BLaER1 treated with 17β-estradiol and CSF1 and Interleukin-3, amounts not matched to agents 10 nM and 100 nM (cell line): Measurements from ENCODE around the gene ATAD5.

Experiments used
- H3K27ac ChIP-seq, 11 experiments: shearing (Covaris generic); formaldehyde crosslinking; 2 replicates each; pipeline ENCODE4 v1.8.1; 2022
- H3K27me3 ChIP-seq, 11 experiments: shearing (Covaris generic); formaldehyde crosslinking; 2 replicates each; pipeline ENCODE4 v1.8.1; 2022
- H3K36me3 ChIP-seq, 11 experiments: shearing (Covaris generic); formaldehyde crosslinking; 2 replicates each; pipeline ENCODE4 v1.8.1; 2022
- H3K4me1 ChIP-seq, 10 experiments: shearing (Covaris generic); formaldehyde crosslinking; 2 replicates each; pipeline ENCODE4 v1.8.1; 2022
- H3K4me2 ChIP-seq, 11 experiments: shearing (Covaris generic); formaldehyde crosslinking; 2 replicates each; pipeline ENCODE4 v1.8.1; 2022
- H3K4me3 ChIP-seq, 10 experiments: shearing (Covaris generic); formaldehyde crosslinking; 2 replicates each; pipeline ENCODE4 v1.8.1; 2022
- H3K9ac ChIP-seq, 11 experiments: shearing (Covaris generic); formaldehyde crosslinking; 2 replicates each; pipeline ENCODE4 v1.8.1; 2022
- H3K9me3 ChIP-seq, 11 experiments: shearing (Covaris generic); formaldehyde crosslinking; replicated peaks in 1 of 11; 2 replicates each; pipeline ENCODE4 v1.8.1; 2022
- H4K20me1 ChIP-seq, 11 experiments: shearing (Covaris generic); formaldehyde crosslinking; 2 replicates each; pipeline ENCODE4 v1.8.1; 2022
- Cebpa-rat ChIP-seq, 11 experiments: shearing (Covaris generic); IDR thresholded peaks; 2 replicates each; pipeline ENCODE4 v1.8.1; 2022

ATAD5 gene

GRCh38 chr17:30829022-30829421, 2.7 kb upstream of the ATAD5 start:
- no peak overlapping the region for H3K4me3 ChIP-seq

GRCh38 chr17:30831257-30831656, 509 bp upstream of the ATAD5 start:
- Histone ChIP-seq H3K27ac (peak overlapping the region in 10 of 11 experiments; percentile 29 to 96 (median 90); a peak in 21 of 22 replicates), H3K4me1 (peaks cover 20 to 27% (median 22%) of the 10 kb centered on the region in 10 experiments), H3K9ac (peak overlapping the region; percentile 90 to 98 (median 94)), H3K36me3 (peaks cover 0 to 28% (median 21%) of the 10 kb centered on the region in 11 experiments; a peak in 17 of 22 replicates), H3K4me2 (peak overlapping the region; percentile 70 to 93 (median 86)), H3K4me3 (peak overlapping the region; percentile 80 to 98 (median 90)), H3K27me3 (no peaks in the 10 kb centered on the region), H3K9me3 (no peaks in the 10 kb centered on the region), H4K20me1 (peaks cover 0 to 11% (median 0%) of the 10 kb centered on the region in 11 experiments; a peak in 1 of 22 replicates)
- TF ChIP-seq Cebpa-rat (IDR thresholded peaks at IDR 0.05), result no peak

More at GRCh38 chr17:30829022-30829421, 2.7 kb upstream of the ATAD5 start:
- Histone ChIP-seq H3K4me1 (peaks cover 30 to 38% (median 33%) of the 10 kb centered on the region in 10 experiments), H3K36me3 (peaks cover 0 to 6% (median under 1%) of the 10 kb centered on the region in 11 experiments; a peak in 7 of 22 replicates), H3K9ac (no peak overlapping the region), H3K4me2 (no peak overlapping the region), H3K27ac (no peak overlapping the region), H3K27me3 (no peaks in the 10 kb centered on the region), H3K9me3 (no peaks in the 10 kb centered on the region), H4K20me1 (peaks cover 0 to 11% (median 0%) of the 10 kb centered on the region in 11 experiments; a peak in 1 of 22 replicates)
- TF ChIP-seq Cebpa-rat (IDR thresholded peaks at IDR 0.05), result no peak

GRCh38 chr17:30832438-30833124, 815 bp downstream of the ATAD5 start:
- H3K27me3 ChIP-seq, result no peaks in the 10 kb centered on the region
- peak overlapping the region; percentile 90 to 98 (median 94) for H3K9ac ChIP-seq
- peak overlapping the region; percentile 70 to 96 (median 86) for H3K4me2 ChIP-seq
- peaks cover 0 to 11% (median 0%) of the 10 kb centered on the region in 11 experiments; a peak in 1 of 22 replicates for H4K20me1 ChIP-seq
- peaks cover 20 to 27% (median 22%) of the 10 kb centered on the region in 10 experiments for H3K4me1 ChIP-seq
- peaks cover 0 to 42% (median 34%) of the 10 kb centered on the region in 11 experiments; a peak in 20 of 22 replicates for H3K36me3 ChIP-seq
- peak overlapping the region; percentile 80 to 98 (median 90) for H3K4me3 ChIP-seq
- peak overlapping the region; percentile 36 to 96 (median 90); a peak in 21 of 22 replicates for H3K27ac ChIP-seq
- no peak for TF ChIP-seq Cebpa-rat (IDR thresholded peaks at IDR 0.05)
- H3K9me3 ChIP-seq, result no peaks in the 10 kb centered on the region

- H3K36me3 ChIP-seq, result peaks cover 4 to 99% (median 89%) of the 10 kb centered on the region in 11 experiments; a peak in 21 of 22 replicates
- no peak overlapping the region for H3K4me3 ChIP-seq
- H3K4me2 ChIP-seq, result no peak overlapping the region
- H3K9ac ChIP-seq, result no peak overlapping the region
- peaks cover 2 to 16% (median 7%) of the 10 kb centered on the region in 10 experiments; a peak in 16 of 20 replicates for H3K4me1 ChIP-seq
- no peak overlapping the region for H3K27ac ChIP-seq
- TF ChIP-seq Cebpa-rat (IDR thresholded peaks at IDR 0.05), result no peak
- peaks cover 0 to 6% (median 0%) of the 10 kb centered on the region in 11 experiments; a peak in 3 of 22 replicates for H4K20me1 ChIP-seq
- H3K9me3 ChIP-seq, result no peaks in the 10 kb centered on the region
- H3K27me3 ChIP-seq, result no peaks in the 10 kb centered on the region
Observed at GRCh38 chr17:30838202-30838807, 6.5 kb downstream of the ATAD5 start.

GRCh38 chr17:30840771-30841170, 9.0 kb downstream of the ATAD5 start:
- no peak overlapping the region for H3K27ac ChIP-seq
- H3K36me3 ChIP-seq, result peaks cover 5 to 100% (median 98%) of the 10 kb centered on the region in 11 experiments; a peak in 21 of 22 replicates
- H3K27me3 ChIP-seq, result no peaks in the 10 kb centered on the region
- TF ChIP-seq Cebpa-rat (IDR thresholded peaks at IDR 0.05), result no peak
- peaks cover 0 to 4% (median 0%) of the 10 kb centered on the region in 11 experiments; a peak in 3 of 22 replicates for H4K20me1 ChIP-seq
- peak overlapping the region in 2 of 11 experiments; percentile 38 to 49; a peak in 3 of 22 replicates for H3K4me2 ChIP-seq
- H3K4me1 ChIP-seq, result peaks cover 0 to 19% (median 0%) of the 10 kb centered on the region in 10 experiments; a peak in 2 of 20 replicates
- no peaks in the 10 kb centered on the region for H3K9me3 ChIP-seq
- H3K9ac ChIP-seq, result peak overlapping the region in 1 of 11 experiments; percentile 28; a peak in 1 of 22 replicates
- H3K4me3 ChIP-seq, result no peak overlapping the region

GRCh38 chr17:30848021-30848420, 16.3 kb downstream of the ATAD5 start:
- H4K20me1 ChIP-seq, result peaks cover 0 to 5% (median 0%) of the 10 kb centered on the region in 11 experiments; a peak in 5 of 22 replicates
- H3K27me3 ChIP-seq, result no peaks in the 10 kb centered on the region
- H3K9ac ChIP-seq, result no peak overlapping the region
- peaks cover 0 to 8% (median 0%) of the 10 kb centered on the region in 10 experiments; a peak in 2 of 20 replicates for H3K4me1 ChIP-seq
- no peak overlapping the region for H3K4me3 ChIP-seq
- peaks cover 19 to 97% (median 93%) of the 10 kb centered on the region in 11 experiments; a peak in 21 of 22 replicates for H3K36me3 ChIP-seq
- H3K4me2 ChIP-seq, result no peak overlapping the region
- H3K9me3 ChIP-seq, result no peaks in the 10 kb centered on the region
- H3K27ac ChIP-seq, result no peak overlapping the region
- no peak for TF ChIP-seq Cebpa-rat (IDR thresholded peaks at IDR 0.05)

- H3K4me3 ChIP-seq, result no peak overlapping the region
- no peak overlapping the region for H3K27ac ChIP-seq
- no peaks in the 10 kb centered on the region for H3K9me3 ChIP-seq
- H3K36me3 ChIP-seq, result peaks cover 25 to 94% (median 91%) of the 10 kb centered on the region in 11 experiments
- H3K4me1 ChIP-seq, result no peaks in the 10 kb centered on the region
- no peak for TF ChIP-seq Cebpa-rat (IDR thresholded peaks at IDR 0.05)
- no peak overlapping the region for H3K9ac ChIP-seq
- 0 out of 22 replicates have a peak, but pooled peaks cover 0 to 1% (median 0%) of the 10 kb centered on the region in 11 experiments for H4K20me1 ChIP-seq
- no peaks in the 10 kb centered on the region for H3K27me3 ChIP-seq
- H3K4me2 ChIP-seq, result no peak overlapping the region
Observed at GRCh38 chr17:30854146-30854545, 22.4 kb downstream of the ATAD5 start.

- Histone ChIP-seq H3K27me3 (no peaks in the 10 kb centered on the region), H3K4me2 (no peak overlapping the region), H3K4me1 (peaks cover 0 to 9% (median 0%) of the 10 kb centered on the region in 10 experiments; a peak in 1 of 20 replicates), H3K36me3 (peaks cover 14 to 97% (median 95%) of the 10 kb centered on the region in 11 experiments; a peak in 21 of 22 replicates), H3K9ac (no peak overlapping the region), H3K9me3 (no peaks in the 10 kb centered on the region), H3K4me3 (no peak overlapping the region), H3K27ac (no peak overlapping the region), H4K20me1 (no peaks in the 10 kb centered on the region)
- no peak for TF ChIP-seq Cebpa-rat (IDR thresholded peaks at IDR 0.05)
Observed at GRCh38 chr17:30858556-30859250, 26.9 kb downstream of the ATAD5 start.
